WTC11 (cell line): ENCODE results near the gene CLIC1. TPM values are rescaled to one million over a fixed set of nuclear protein-coding genes. Genes with fewer than 3 reads are reported as not detected.

Experiments used
- ATAC-seq: fragments of 200-7000 bp; cut with Tn5 transposase; 2 replicates; pipeline ENCODE4 v1.10.0; 2021; ENCODE audit warnings: mild to moderate bottlenecking, moderate library complexity
- CTCF ChIA-PET: fragments of 300-600 bp; sonication (Branson Sonifier 250); formaldehyde crosslinking; loops from one replicate; lab custom pipeline; 2021; ENCODE audit warnings: antibody characterized with exemption; lab: Charles Lee
- POLR2A ChIA-PET: fragments of 350-600 bp; sonication (Branson Sonifier 250); formaldehyde crosslinking; loops from one replicate; lab custom pipeline; 2021; ENCODE audit warnings: antibody characterized with exemption; lab: Charles Lee
- DNase-seq: peaks from one replicate; pipeline ENCODE4 v3.0.0; 2021; ENCODE audit warnings: low spot score
- H3K27ac Mint-ChIP-seq: 2 replicates; pipeline ENCODE4 v1.8.0; 2021; ENCODE audit warnings: mixed read lengths
- H3K27me3 Mint-ChIP-seq: 2 replicates; pipeline ENCODE4 v1.8.0; 2021; ENCODE audit warnings: low read depth, mild to moderate bottlenecking, moderate library complexity, mixed read lengths
- H3K36me3 Mint-ChIP-seq: 2 replicates; pipeline ENCODE4 v1.8.0; 2021; ENCODE audit warnings: mixed read lengths
- H3K4me1 Mint-ChIP-seq: 2 replicates; pipeline ENCODE4 v1.8.0; 2022; ENCODE audit warnings: mixed read lengths
- H3K4me3 Mint-ChIP-seq: 2 replicates; pipeline ENCODE4 v1.8.0; 2021; ENCODE audit warnings: mild to moderate bottlenecking, moderate library complexity, mixed read lengths
- H3K9me3 Mint-ChIP-seq: 2 replicates; pipeline ENCODE4 v1.8.0; 2021; ENCODE audit warnings: mixed read lengths
- AFF4 ChIP-seq: sonication (generic); formaldehyde crosslinking; IDR thresholded peaks from 2 replicates; pipeline ENCODE4 v1.8.1; 2023; ENCODE audit warnings: mild to moderate bottlenecking, missing genetic modification reagents, borderline replicate concordance
- ATF1 ChIP-seq: sonication (generic); formaldehyde crosslinking; IDR thresholded peaks from 2 replicates; pipeline ENCODE4 v1.8.1; 2023; ENCODE audit warnings: mild to moderate bottlenecking, moderate library complexity, missing genetic modification reagents
- CBFB ChIP-seq: sonication (generic); formaldehyde crosslinking; IDR thresholded peaks from 2 replicates; pipeline ENCODE4 v1.8.1; 2022; ENCODE audit warnings: mild to moderate bottlenecking, low read depth, missing genetic modification reagents
- CREM ChIP-seq: sonication (generic); formaldehyde crosslinking; IDR thresholded peaks from 2 replicates; pipeline ENCODE4 v1.8.1; 2022; ENCODE audit warnings: mild to moderate bottlenecking, missing genetic modification reagents, moderate library complexity
- E2F5 ChIP-seq: sonication (generic); formaldehyde crosslinking; IDR thresholded peaks from 2 replicates; pipeline ENCODE4 v1.8.1; 2022; ENCODE audit warnings: mild to moderate bottlenecking, moderate library complexity, missing genetic modification reagents
- ERG ChIP-seq: fragments of 250-450 bp; sonication (Bioruptor Pico); IDR thresholded peaks from 2 replicates; pipeline ENCODE4 v1.8.0; 2021; ENCODE audit warnings: mild to moderate bottlenecking
- FOXJ3 ChIP-seq: sonication (generic); formaldehyde crosslinking; IDR thresholded peaks from 2 replicates; pipeline ENCODE4 v1.9.0; 2021; ENCODE audit warnings: missing genetic modification reagents, mild to moderate bottlenecking, borderline replicate concordance
- FOXK1 ChIP-seq: sonication (generic); formaldehyde crosslinking; IDR thresholded peaks from 2 replicates; pipeline ENCODE4 v1.8.0; 2022; ENCODE audit warnings: mild to moderate bottlenecking, moderate library complexity, missing genetic modification reagents
- FOXP4 ChIP-seq: sonication (generic); formaldehyde crosslinking; IDR thresholded peaks from 2 replicates; pipeline ENCODE4 v1.8.0; 2022; ENCODE audit warnings: mild to moderate bottlenecking, missing genetic modification reagents
- GABPB1 ChIP-seq: sonication (generic); formaldehyde crosslinking; IDR thresholded peaks from 2 replicates; pipeline ENCODE4 v1.8.1; 2023; ENCODE audit warnings: mild to moderate bottlenecking, missing genetic modification reagents
- HMGXB4 ChIP-seq: sonication (generic); formaldehyde crosslinking; IDR thresholded peaks from 2 replicates; pipeline ENCODE4 v1.8.1; 2023; ENCODE audit warnings: mild to moderate bottlenecking, moderate library complexity, missing genetic modification reagents
- MXD4 ChIP-seq: fragments of 250-450 bp; sonication (Bioruptor Pico); IDR thresholded peaks from 2 replicates; pipeline ENCODE4 v1.8.0; 2021; ENCODE audit warnings: mild to moderate bottlenecking, moderate library complexity, borderline replicate concordance
- NFE2L1 ChIP-seq: sonication (generic); formaldehyde crosslinking; IDR thresholded peaks from 2 replicates; pipeline ENCODE4 v1.8.1; 2023; ENCODE audit warnings: missing genetic modification reagents
- NR2C2 ChIP-seq: sonication (generic); formaldehyde crosslinking; IDR thresholded peaks from 2 replicates; pipeline ENCODE4 v1.8.0; 2022; ENCODE audit warnings: mild to moderate bottlenecking, missing genetic modification reagents
- SMAD3 ChIP-seq: sonication (generic); formaldehyde crosslinking; IDR thresholded peaks from 2 replicates; pipeline ENCODE4 v1.8.0; 2022; ENCODE audit warnings: missing genetic modification reagents, mild to moderate bottlenecking, borderline replicate concordance
- SOX15 ChIP-seq: fragments of 250-450 bp; sonication (Bioruptor Pico); IDR thresholded peaks from 2 replicates; pipeline ENCODE4 v1.9.0; 2021; ENCODE audit warnings: mild to moderate bottlenecking
- SP1 ChIP-seq: sonication (generic); formaldehyde crosslinking; conservative IDR thresholded peaks from 2 replicates; pipeline ENCODE4 v1.8.1; 2022; ENCODE audit warnings: missing genetic modification reagents
- TEAD1 ChIP-seq: sonication (generic); formaldehyde crosslinking; IDR thresholded peaks from 2 replicates; pipeline ENCODE4 v1.8.0; 2022; ENCODE audit warnings: mild to moderate bottlenecking, missing genetic modification reagents
- ZNF121 ChIP-seq: sonication (generic); formaldehyde crosslinking; IDR thresholded peaks from 2 replicates; pipeline ENCODE4 v1.8.0; 2023; ENCODE audit warnings: missing genetic modification reagents
- ZNF232 ChIP-seq: sonication (generic); formaldehyde crosslinking; IDR thresholded peaks from 2 replicates; pipeline ENCODE4 v1.8.0; 2022; ENCODE audit warnings: mild to moderate bottlenecking, missing genetic modification reagents
- ZNF317 ChIP-seq: sonication (generic); formaldehyde crosslinking; IDR thresholded peaks from 2 replicates; pipeline ENCODE4 v1.8.1; 2023; ENCODE audit warnings: low read depth, mild to moderate bottlenecking, moderate library complexity, missing genetic modification reagents, borderline replicate concordance
- ZNF425 ChIP-seq: fragments of 250-450 bp; sonication (Bioruptor Pico); conservative IDR thresholded peaks from 2 replicates; pipeline ENCODE4 v1.9.0; 2021; ENCODE audit warnings: mild to moderate bottlenecking
- total RNA-seq: library from RNA; stranded (reverse); gene quantifications from 3 replicates; pipeline ENCODE4 v1.2.3, GENCODE V29; 2021

Gene CLIC1
- total RNA-seq, 1 experiment from 2014 or later: 244 TPM

GRCh38 chr6:31736768-31737314 lies 511 bp upstream of the CLIC1 start:
- Mint-ChIP-seq H3K4me3 (peak overlapping the region; percentile 93), H3K27me3 (no peaks in the 10 kb centered on the region; the same call in 1 of the 2 replicates), H3K9me3 (no peaks in the 10 kb centered on the region), H3K4me1 (peaks cover 41% of the 10 kb centered on the region), H3K27ac (peak overlapping the region; percentile 90), H3K36me3 (peaks cover 25% of the 10 kb centered on the region)
- POLR2A ChIA-PET: interaction anchor here (1.0 to 2.5 kb wide), 5 partner anchors 16 to 91 kb away, joined by 3 to 7 read pairs (median 3); partner anchors contain the start of genes BAG6 and HSPA1B
- TF ChIP-seq FOXK1 (CRISPR knock-in tag) (no peak), SMAD3 (CRISPR knock-in tag) (no peak), NR2C2 (CRISPR knock-in tag) (no peak), ZNF425 (no peak), CREM (no peak)
- DNase-seq: no peak
- ATAC-seq: no peak
- CTCF ChIA-PET: interaction anchor here (0.7 to 7.1 kb wide), 14 partner anchors 8 to 216 kb away, joined by 3 to 62 read pairs (median 4); partner anchors contain the start of genes BAG6, C6orf47, DDAH2 and HSPA1B

- H3K4me3 Mint-ChIP-seq: peak overlapping the region; percentile 93
- ATAC-seq (peak; percentile 31), DNase-seq (no peak)
- ChIA-PET POLR2A (interaction anchor here (0.6 to 2.5 kb wide), 5 partner anchors 21 to 158 kb away, joined by 3 to 7 read pairs (median 3); partner anchors contain the start of genes BAG6 and HSPA1B), CTCF (interaction anchor here (0.6 to 7.1 kb wide), 11 partner anchors 32 to 1315 kb away, joined by 3 to 62 read pairs (median 4); partner anchors contain the start of genes ABHD16A, LSM2 and LY6G5C)
- H3K36me3 Mint-ChIP-seq: peaks cover 27% of the 10 kb centered on the region
- no peaks in the 10 kb centered on the region; the same call in 1 of the 2 replicates for H3K27me3 Mint-ChIP-seq
- H3K9me3 Mint-ChIP-seq: no peaks in the 10 kb centered on the region
- H3K4me1 Mint-ChIP-seq: peaks cover 43% of the 10 kb centered on the region
- H3K27ac Mint-ChIP-seq: peak overlapping the region; percentile 32
- TF ChIP-seq HMGXB4 (no peak), SMAD3 (CRISPR knock-in tag) (no peak), TEAD1 (CRISPR knock-in tag) (no peak), ZNF121 (0 out of 2 replicates have a peak, but pooled peaks have one; percentile 5), ZNF232 (CRISPR knock-in tag) (no peak), AFF4 (CRISPR knock-in tag) (no peak), ZNF317 (no peak), MXD4 (CRISPR knock-in tag) (no peak), GABPB1 (0 out of 2 replicates have a peak, but pooled peaks have one; percentile 9), SOX15 (CRISPR knock-in tag) (no peak), ATF1 (CRISPR knock-in tag) (no peak), FOXP4 (CRISPR knock-in tag) (no peak), CBFB (CRISPR knock-in tag) (no peak), E2F5 (CRISPR knock-in tag) (no peak), NFE2L1 (CRISPR knock-in tag) (no peak), FOXJ3 (CRISPR knock-in tag) (no peak), SP1 (no peak; the same call in 1 of the 2 replicates), ERG (CRISPR knock-in tag) (no peak)
Measured at GRCh38 chr6:31734821-31735406, 1.4 kb downstream of the CLIC1 start.
